Measurements from ENCODE around the gene PKD1L1. TPM values are rescaled to one million over a fixed set of nuclear protein-coding genes. Genes with fewer than 3 reads are reported as not detected.

PKD1L1 gene
- total RNA-seq, 4 donors from 2014 or later: 0.07 to 1.7 (median 0.98) TPM

- Histone ChIP-seq H3K27ac (no peak overlapping the region), H3K4me1 (no peaks in the 10 kb centered on the region), H3K4me3 (no peak overlapping the region), H3K9me3 (no peaks in the 10 kb centered on the region), H3K27me3 (no peaks in the 10 kb centered on the region), H3K36me3 (no peaks in the 10 kb centered on the region)
- intact Hi-C loops (cut with DNase I; ENCODE audit: low total_unique reads): no loop called here
- no peak for TF ChIP-seq POLR2A (IDR thresholded peaks at IDR 0.05)
- no peak for TF ChIP-seq CTCF (IDR thresholded peaks at IDR 0.05 in 4 of 5, conservative IDR thresholded peaks at IDR 0.05 in 1 of 5)
- ATAC-seq: peak in 1 of 2 donors; percentile 63
- in situ Hi-C loops (cut with MboI; ENCODE audit: low sequenced_read_pairs in 4 of 4): no loop called here
- no peak for DNase-seq
Observed at GRCh38 chr7:47875998-47876744, 72.1 kb downstream of the PKD1L1 start.

- in situ Hi-C loops (cut with MboI; ENCODE audit: low sequenced_read_pairs in 4 of 4) (no loop called here), intact Hi-C loops (cut with DNase I; ENCODE audit: low total_unique reads) (no loop called here)
- ATAC-seq: no peak
- Histone ChIP-seq H3K4me1 (no peaks in the 10 kb centered on the region), H3K27ac (no peak overlapping the region), H3K27me3 (no peaks in the 10 kb centered on the region), H3K36me3 (no peaks in the 10 kb centered on the region), H3K9me3 (no peaks in the 10 kb centered on the region), H3K4me3 (no peak overlapping the region)
- DNase-seq: no peak
- TF ChIP-seq POLR2A (IDR thresholded peaks at IDR 0.05) (no peak), CTCF (IDR thresholded peaks at IDR 0.05 in 4 of 5, conservative IDR thresholded peaks at IDR 0.05 in 1 of 5) (no peak)
Observed at GRCh38 chr7:47875406-47875805, 72.9 kb downstream of the PKD1L1 start.

GRCh38 chr7:47873762-47874161, 74.5 kb downstream of the PKD1L1 start:
- DNase-seq (no peak), ATAC-seq (no peak)
- in situ Hi-C loops (cut with MboI; ENCODE audit: low sequenced_read_pairs in 4 of 4) (no loop called here), intact Hi-C loops (cut with DNase I; ENCODE audit: low total_unique reads) (no loop called here)
- H3K27ac ChIP-seq: no peak overlapping the region
- no peak for TF ChIP-seq CTCF (IDR thresholded peaks at IDR 0.05 in 4 of 5, conservative IDR thresholded peaks at IDR 0.05 in 1 of 5)
- TF ChIP-seq POLR2A (IDR thresholded peaks at IDR 0.05): no peak
- H3K27me3 ChIP-seq: no peaks in the 10 kb centered on the region
- H3K36me3 ChIP-seq: no peaks in the 10 kb centered on the region
- no peaks in the 10 kb centered on the region for H3K4me1 ChIP-seq
- no peak overlapping the region for H3K4me3 ChIP-seq
- no peaks in the 10 kb centered on the region for H3K9me3 ChIP-seq

- no peaks in the 10 kb centered on the region for H3K36me3 ChIP-seq
- no peak for ATAC-seq
Observed at GRCh38 chr7:47867286-47867685, 81.0 kb downstream of the PKD1L1 start.

More at GRCh38 chr7:47867286-47867685, 81.0 kb downstream of the PKD1L1 start:
- Histone ChIP-seq H3K27ac (no peak overlapping the region), H3K4me3 (no peak overlapping the region), H3K27me3 (no peaks in the 10 kb centered on the region), H3K9me3 (no peaks in the 10 kb centered on the region), H3K4me1 (no peaks in the 10 kb centered on the region)
- intact Hi-C loops (cut with DNase I; ENCODE audit: low total_unique reads) (no loop called here), in situ Hi-C loops (cut with MboI; ENCODE audit: low sequenced_read_pairs in 4 of 4) (no loop called here)
- TF ChIP-seq CTCF (IDR thresholded peaks at IDR 0.05 in 4 of 5, conservative IDR thresholded peaks at IDR 0.05 in 1 of 5) (no peak), POLR2A (IDR thresholded peaks at IDR 0.05) (no peak)
- no peak for DNase-seq
